CD14-positive monocyte (primary cell): ENCODE measurements around the gene SMAD6. TPM values are rescaled to one million over a fixed set of nuclear protein-coding genes. Genes with fewer than 3 reads are reported as not detected.

Experiments
- DNase-seq, 3 donors: peaks; one replicate each; pipeline ENCODE4 v3.0.0-alpha.2; 2011 to 2022
- H2AFZ ChIP-seq: 2 replicates; pipeline ENCODE4 v1.6.0; 2012; ENCODE audit warnings: mild to moderate bottlenecking, low read depth, low read length, inconsistent platforms; ENCODE audit not compliant: insufficient read depth, poor library complexity, severe bottlenecking
- H3K27ac ChIP-seq, 2 donors: 1 replicate in 1 of 2; 2 replicates in 1 of 2; pipeline ENCODE4 v1.5.1; 2012 to 2013; ENCODE audit warnings: low read length in 2 of 2, control low read depth in 1 of 2, inconsistent platforms in 1 of 2, low read depth in 1 of 2, mild to moderate bottlenecking in 1 of 2
- H3K27me3 ChIP-seq, 2 donors: one replicate each; pipeline versions ENCODE4 v1.6.0 to v1.6.1; 2011 to 2013; ENCODE audit warnings: low read length in 2 of 2; ENCODE audit not compliant: control insufficient read depth in 2 of 2, insufficient read depth in 2 of 2
- H3K36me3 ChIP-seq, 2 donors: replicated peaks in 1 of 2; 1 replicate in 1 of 2; 2 replicates in 1 of 2; pipeline versions ENCODE4 v1.5.1 to v1.6.1; 2012 to 2013; ENCODE audit warnings: low read length in 2 of 2, control low read depth in 1 of 2, inconsistent platforms in 1 of 2, mild to moderate bottlenecking in 1 of 2; ENCODE audit not compliant: insufficient read depth in 2 of 2, control insufficient read depth in 1 of 2
- H3K4me1 ChIP-seq, 2 donors: 1 replicate in 1 of 2; 2 replicates in 1 of 2; pipeline versions ENCODE4 v1.5.1 to v1.6.1; 2012 to 2013; ENCODE audit warnings: low read length in 2 of 2, control low read depth in 1 of 2, inconsistent platforms in 1 of 2, mild to moderate bottlenecking in 1 of 2, moderate library complexity in 1 of 2; ENCODE audit not compliant: insufficient read depth in 2 of 2, control insufficient read depth in 1 of 2
- H3K4me2 ChIP-seq: replicated peaks from 2 replicates; pipeline ENCODE3; 2012; ENCODE audit warnings: low read length, moderate library complexity, mild to moderate bottlenecking; ENCODE audit not compliant: poor library complexity, severe bottlenecking; ENCODE audit errors: extremely low read depth
- H3K4me3 ChIP-seq, 3 experiments: fragments of 200-600 bp in 1 of 3; sonication (generic) in 1 of 3; replicated peaks in 1 of 3; 1 replicate in 2 of 3; 2 replicates in 1 of 3; pipeline ENCODE4 v1.5.1; 2011 to 2013; ENCODE audit warnings: low read length in 3 of 3, mild to moderate bottlenecking in 3 of 3, control low read depth in 2 of 3, low read depth in 2 of 3, inconsistent platforms in 1 of 3, moderate library complexity in 1 of 3
- H3K79me2 ChIP-seq: 2 replicates; pipeline ENCODE4 v1.6.0; 2012; ENCODE audit warnings: mild to moderate bottlenecking, control low read depth, inconsistent platforms, low read length, moderate library complexity; ENCODE audit not compliant: insufficient read depth
- H3K9ac ChIP-seq: 2 replicates; pipeline ENCODE4 v1.6.0; 2017; ENCODE audit warnings: low read length, mild to moderate bottlenecking; ENCODE audit not compliant: insufficient read depth, poor library complexity, severe bottlenecking
- H3K9me3 ChIP-seq, 2 donors: replicated peaks in 1 of 2; 1 replicate in 1 of 2; 2 replicates in 1 of 2; pipeline versions ENCODE4 v1.5.1 to v1.6.1; 2012 to 2013; ENCODE audit warnings: low read length in 2 of 2, control low read depth in 1 of 2; ENCODE audit not compliant: control insufficient read depth in 1 of 2, insufficient read depth in 1 of 2
- H4K20me1 ChIP-seq: 2 replicates; pipeline ENCODE4 v1.6.0; 2012; ENCODE audit warnings: mild to moderate bottlenecking, low read length, control low read depth, moderate library complexity; ENCODE audit not compliant: insufficient read depth
- H3K27ac Mint-ChIP-seq, 7 donors: one replicate each; pipeline ENCODE4 v1.8.0; 2020; ENCODE audit warnings: mild to moderate bottlenecking in 7 of 7, mixed read lengths in 7 of 7, moderate library complexity in 6 of 7, inconsistent platforms in 2 of 7
- H3K27me3 Mint-ChIP-seq, 3 donors: one replicate each; pipeline ENCODE4 v1.8.0; 2021 to 2022; ENCODE audit warnings: low read depth in 3 of 3, mild to moderate bottlenecking in 3 of 3, mixed read lengths in 3 of 3, moderate library complexity in 3 of 3, inconsistent platforms in 1 of 3
- H3K36me3 Mint-ChIP-seq, 2 donors: one replicate each; pipeline ENCODE4 v1.8.0; 2020; ENCODE audit warnings: mixed read lengths in 2 of 2, inconsistent platforms in 1 of 2, mild to moderate bottlenecking in 1 of 2
- H3K4me1 Mint-ChIP-seq: one replicate; pipeline ENCODE4 v1.8.0; 2020; ENCODE audit warnings: mild to moderate bottlenecking, mixed read lengths
- H3K4me3 Mint-ChIP-seq, 2 donors: one replicate each; pipeline ENCODE4 v1.8.0; 2020; ENCODE audit warnings: mild to moderate bottlenecking in 2 of 2, mixed read lengths in 2 of 2, moderate library complexity in 1 of 2
- H3K9me3 Mint-ChIP-seq, 7 donors: one replicate each; pipeline ENCODE4 v1.8.0; 2020 to 2022; ENCODE audit warnings: mixed read lengths in 7 of 7, mild to moderate bottlenecking in 6 of 7, moderate library complexity in 6 of 7, inconsistent platforms in 2 of 7
- WGBS: methylation state at CpG from one replicate; pipeline ENCODE4 v1.1.5; 2013; ENCODE audit warnings: missing lambda C conversion rate; ENCODE audit not compliant: insufficient coverage; 5-methylcytosine and 5-hydroxymethylcytosine counted together
- intact Hi-C, 2 donors: fragments of 100-400 bp; cut with micrococcal nuclease; formaldehyde crosslinking; loops; one replicate each; pipeline versions ENCODE4 v1.15.0 to v1.15.1; 2023
- polyA plus RNA-seq, 3 donors: library from polyadenylated mRNA; depleted of rRNA in 1 of 3; unstranded in 2 of 3; stranded (reverse) in 1 of 3; fragments of 300-500 nt in 2 of 3; fragments of >200 nt in 1 of 3; fragmentation: Illumina TruSeq in 2 of 3; gene quantifications; 1 replicate in 2 of 3; 2 replicates in 1 of 3; pipeline ENCODE4 v1.2.3, GENCODE V29; 2012 to 2021
- TF ChIP-seq, protein P1 (sequence below): fragments of 200-600 bp; IDR thresholded peaks from one replicate; pipeline ENCODE4 v1.8.0; 2022; ENCODE audit warnings: antibody characterized with exemption, mild to moderate bottlenecking

SMAD6 gene
- polyA plus RNA-seq, 3 donors = 0.31 TPM; not detected in 2

DNA sequence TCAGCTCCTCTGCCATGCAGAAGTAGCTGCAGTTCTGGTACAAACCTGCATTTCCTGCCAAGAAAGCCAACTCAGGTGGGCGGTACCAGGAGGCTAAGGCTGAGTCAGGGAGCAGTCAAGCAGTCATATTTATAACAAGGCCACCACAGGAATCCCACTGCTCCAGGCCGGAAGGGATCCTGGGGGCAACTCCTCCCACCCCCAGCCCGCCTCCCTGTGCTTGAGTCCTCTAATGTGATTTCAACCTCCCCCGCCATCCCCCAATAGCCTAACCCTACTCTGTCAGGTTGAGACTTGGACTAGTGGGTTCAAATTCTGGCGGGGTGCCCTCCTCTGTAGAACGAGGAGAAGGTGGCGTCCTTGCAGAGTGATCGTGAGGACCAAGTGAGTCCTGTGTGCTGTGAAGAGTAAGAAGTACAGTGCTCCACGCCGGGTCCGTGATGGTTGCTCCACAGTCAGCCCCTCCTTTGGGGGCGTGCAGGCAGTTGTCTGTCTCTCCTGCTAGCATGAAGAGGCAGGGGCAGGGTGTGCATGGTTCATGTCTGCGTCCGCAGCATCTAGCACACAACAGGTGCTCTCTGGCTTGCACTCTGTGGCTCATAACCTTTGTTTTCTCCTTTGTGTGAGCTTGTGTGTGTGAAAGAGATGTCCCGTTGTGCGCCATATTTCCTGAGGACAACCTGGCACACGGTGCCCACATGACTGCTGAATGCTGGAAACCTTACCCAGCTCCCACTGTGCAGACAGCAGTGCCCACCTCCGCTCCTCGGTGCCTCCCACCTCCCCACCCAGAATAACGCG is 78.3 kb downstream of the SMAD6 start:
- Histone ChIP-seq H3K4me2 (no peak overlapping the region), H3K9me3 (no peaks in the 10 kb centered on the region), H3K79me2 (no peaks in the 10 kb centered on the region), H3K4me3 (no peak overlapping the region), H3K27me3 (no peaks in the 10 kb centered on the region), H3K4me1 (no peaks in the 10 kb centered on the region), H3K9ac (no peak overlapping the region), H4K20me1 (no peaks in the 10 kb centered on the region), H3K36me3 (no peaks in the 10 kb centered on the region), H2AFZ (no peak overlapping the region), H3K27ac (no peak overlapping the region)
- Mint-ChIP-seq H3K36me3 (peaks cover 0 to 2% of the 10 kb centered on the region in 2 donors), H3K27me3 (peaks cover 0 to 6% (median 3%) of the 10 kb centered on the region in 3 donors), H3K4me1 (no peaks in the 10 kb centered on the region), H3K27ac (no peak overlapping the region), H3K9me3 (no peaks in the 10 kb centered on the region), H3K4me3 (no peak overlapping the region)
- TF ChIP-seq, protein P1, sequence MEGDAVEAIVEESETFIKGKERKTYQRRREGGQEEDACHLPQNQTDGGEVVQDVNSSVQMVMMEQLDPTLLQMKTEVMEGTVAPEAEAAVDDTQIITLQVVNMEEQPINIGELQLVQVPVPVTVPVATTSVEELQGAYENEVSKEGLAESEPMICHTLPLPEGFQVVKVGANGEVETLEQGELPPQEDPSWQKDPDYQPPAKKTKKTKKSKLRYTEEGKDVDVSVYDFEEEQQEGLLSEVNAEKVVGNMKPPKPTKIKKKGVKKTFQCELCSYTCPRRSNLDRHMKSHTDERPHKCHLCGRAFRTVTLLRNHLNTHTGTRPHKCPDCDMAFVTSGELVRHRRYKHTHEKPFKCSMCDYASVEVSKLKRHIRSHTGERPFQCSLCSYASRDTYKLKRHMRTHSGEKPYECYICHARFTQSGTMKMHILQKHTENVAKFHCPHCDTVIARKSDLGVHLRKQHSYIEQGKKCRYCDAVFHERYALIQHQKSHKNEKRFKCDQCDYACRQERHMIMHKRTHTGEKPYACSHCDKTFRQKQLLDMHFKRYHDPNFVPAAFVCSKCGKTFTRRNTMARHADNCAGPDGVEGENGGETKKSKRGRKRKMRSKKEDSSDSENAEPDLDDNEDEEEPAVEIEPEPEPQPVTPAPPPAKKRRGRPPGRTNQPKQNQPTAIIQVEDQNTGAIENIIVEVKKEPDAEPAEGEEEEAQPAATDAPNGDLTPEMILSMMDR = no peak
- intact Hi-C loops = no loop called here
- no peak for DNase-seq
- WGBS = 94% methylated on average over 15 of the region's 21 CpGs

DNA sequence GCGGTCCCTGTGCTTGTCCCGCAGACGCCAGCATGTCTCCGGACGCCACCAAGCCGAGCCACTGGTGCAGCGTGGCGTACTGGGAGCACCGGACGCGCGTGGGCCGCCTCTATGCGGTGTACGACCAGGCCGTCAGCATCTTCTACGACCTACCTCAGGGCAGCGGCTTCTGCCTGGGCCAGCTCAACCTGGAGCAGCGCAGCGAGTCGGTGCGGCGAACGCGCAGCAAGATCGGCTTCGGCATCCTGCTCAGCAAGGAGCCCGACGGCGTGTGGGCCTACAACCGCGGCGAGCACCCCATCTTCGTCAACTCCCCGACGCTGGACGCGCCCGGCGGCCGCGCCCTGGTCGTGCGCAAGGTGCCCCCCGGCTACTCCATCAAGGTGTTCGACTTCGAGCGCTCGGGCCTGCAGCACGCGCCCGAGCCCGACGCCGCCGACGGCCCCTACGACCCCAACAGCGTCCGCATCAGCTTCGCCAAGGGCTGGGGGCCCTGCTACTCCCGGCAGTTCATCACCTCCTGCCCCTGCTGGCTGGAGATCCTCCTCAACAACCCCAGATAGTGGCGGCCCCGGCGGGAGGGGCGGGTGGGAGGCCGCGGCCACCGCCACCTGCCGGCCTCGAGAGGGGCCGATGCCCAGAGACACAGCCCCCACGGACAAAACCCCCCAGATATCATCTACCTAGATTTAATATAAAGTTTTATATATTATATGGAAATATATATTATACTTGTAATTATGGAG is 79.1 kb downstream of the SMAD6 start:
- Mint-ChIP-seq H3K9me3 (peaks cover 0 to 2% (median 0%) of the 10 kb centered on the region in 7 donors), H3K4me1 (no peaks in the 10 kb centered on the region), H3K27ac (no peak overlapping the region), H3K4me3 (no peak overlapping the region), H3K27me3 (peaks cover 0 to 6% (median 3%) of the 10 kb centered on the region in 3 donors), H3K36me3 (peaks cover 0 to 2% of the 10 kb centered on the region in 2 donors)
- H4K20me1 ChIP-seq = no peaks in the 10 kb centered on the region
- no peak overlapping the region for H2AFZ ChIP-seq
- intact Hi-C loops = no loop called here
- no peaks in the 10 kb centered on the region for H3K36me3 ChIP-seq
- H3K27me3 ChIP-seq = no peaks in the 10 kb centered on the region
- no peak overlapping the region for H3K9ac ChIP-seq
- DNase-seq = no peak
- no peak overlapping the region for H3K27ac ChIP-seq
- TF ChIP-seq, protein P1 = no peak
- no peaks in the 10 kb centered on the region for H3K4me1 ChIP-seq
- H3K9me3 ChIP-seq = no peaks in the 10 kb centered on the region
- H3K79me2 ChIP-seq = no peaks in the 10 kb centered on the region
- 98% methylated on average over 62 of the region's 73 CpGs for WGBS
- H3K4me3 ChIP-seq = no peak overlapping the region
- H3K4me2 ChIP-seq = no peak overlapping the region
